NCI-H446 treated with DMSO at 0.1 percent for 48 hours (cell line): ENCODE data around the gene ZFP90.

ENCODE experiments used
- DNase-seq: peaks from one replicate; lab custom pipeline; 2025; lab: John Stamatoyannopoulos, UW

ZFP90 gene

DNA sequence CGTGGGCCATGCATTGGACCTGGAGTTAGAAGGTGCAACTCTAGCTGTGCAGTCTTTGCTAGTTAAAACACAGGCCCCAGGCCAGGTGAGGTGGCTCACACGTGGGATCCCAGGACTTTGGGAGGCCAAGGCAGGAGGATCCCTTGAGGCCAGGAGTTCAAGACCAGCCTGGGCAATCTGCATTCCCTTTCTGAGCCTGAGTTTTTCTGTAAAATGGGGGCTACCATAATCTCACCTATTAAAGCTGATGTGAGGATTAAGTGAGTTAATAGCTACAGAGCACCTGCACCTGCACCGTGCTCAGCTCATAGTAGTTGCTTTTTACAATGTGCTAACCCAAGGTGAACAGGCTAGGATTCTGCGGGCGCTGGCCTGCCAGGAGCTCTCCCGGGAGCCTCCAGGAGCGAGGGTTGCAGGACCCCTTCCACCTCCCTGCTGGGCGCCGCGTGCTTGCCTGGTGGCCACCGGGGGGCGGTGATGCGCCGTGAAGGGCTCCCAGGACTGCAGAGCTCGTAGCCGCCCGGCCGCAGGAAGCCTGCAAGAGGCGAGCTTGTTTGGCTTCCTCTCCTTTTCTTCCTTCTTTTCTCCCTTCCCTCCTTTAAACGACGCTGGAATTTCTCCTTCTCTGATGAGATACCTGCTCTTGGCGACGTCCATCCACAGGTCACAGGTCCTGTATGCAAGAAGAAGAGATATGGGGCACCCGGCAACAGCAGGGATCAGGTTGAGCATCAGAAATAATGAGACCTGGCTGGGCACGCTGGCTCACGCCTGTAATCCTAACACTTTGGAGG is 51.3 kb downstream of the ZFP90 start:
- no peak for DNase-seq

DNA sequence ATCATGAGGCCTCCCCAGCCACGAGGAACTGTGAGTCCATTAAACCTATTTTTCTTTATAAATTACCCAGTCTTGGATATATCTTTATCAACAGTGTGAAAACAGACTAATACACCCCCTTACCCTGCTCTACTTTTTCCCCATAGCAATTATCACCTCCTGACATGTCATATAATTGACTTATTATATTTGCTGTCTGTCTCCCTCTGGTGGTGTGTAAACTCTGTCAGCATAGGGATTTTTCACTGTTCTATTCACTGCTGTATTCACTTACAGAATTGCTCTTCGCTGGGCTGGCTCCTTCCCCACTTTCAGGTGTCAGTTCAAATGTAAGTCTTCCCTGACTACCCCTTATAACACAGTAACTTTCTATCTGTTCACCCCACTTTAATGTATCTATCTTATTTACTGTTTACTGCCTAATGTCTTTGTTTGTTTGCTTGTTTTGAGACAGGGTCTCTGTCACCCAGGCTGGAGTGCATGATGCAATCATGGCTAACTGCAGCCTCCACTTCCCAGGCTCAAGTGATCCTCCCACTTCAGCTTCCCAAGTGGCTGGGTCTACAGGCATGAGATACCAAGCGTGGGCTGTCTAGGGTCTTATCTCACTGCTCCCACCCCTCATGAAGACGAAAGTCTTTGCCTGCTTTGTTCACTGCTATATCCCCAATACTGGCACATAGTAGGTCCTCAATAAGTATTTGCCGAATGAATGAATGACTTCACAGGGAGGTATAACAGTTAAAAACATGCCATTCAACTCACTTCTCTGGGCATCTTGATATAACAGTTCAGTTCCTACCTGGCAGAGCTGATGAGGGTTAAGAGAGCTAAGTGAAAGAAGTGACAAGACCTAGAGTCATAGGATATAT is 53.6 kb downstream of the ZFP90 start:
- DNase-seq, result no peak

DNA sequence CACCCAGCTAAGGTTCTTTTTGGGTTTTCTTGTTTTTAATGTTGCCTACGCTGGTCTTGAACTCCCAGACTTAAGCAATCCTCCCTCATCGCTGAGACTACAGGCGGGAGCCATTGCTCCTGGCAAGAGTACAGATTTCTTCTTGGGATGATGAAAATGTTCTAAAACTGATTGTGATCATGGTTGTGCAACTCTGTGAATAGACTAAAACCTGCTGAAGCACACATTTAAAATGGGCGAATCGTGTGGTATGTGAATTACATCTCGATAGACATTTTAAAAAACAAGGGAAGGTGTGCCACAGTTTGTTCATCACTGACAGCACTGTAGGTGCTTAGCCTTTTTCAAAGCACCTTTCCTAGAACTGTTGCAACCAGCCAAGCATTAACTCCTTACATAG is 57.2 kb downstream of the ZFP90 start:
- DNase-seq, result no peak

DNA sequence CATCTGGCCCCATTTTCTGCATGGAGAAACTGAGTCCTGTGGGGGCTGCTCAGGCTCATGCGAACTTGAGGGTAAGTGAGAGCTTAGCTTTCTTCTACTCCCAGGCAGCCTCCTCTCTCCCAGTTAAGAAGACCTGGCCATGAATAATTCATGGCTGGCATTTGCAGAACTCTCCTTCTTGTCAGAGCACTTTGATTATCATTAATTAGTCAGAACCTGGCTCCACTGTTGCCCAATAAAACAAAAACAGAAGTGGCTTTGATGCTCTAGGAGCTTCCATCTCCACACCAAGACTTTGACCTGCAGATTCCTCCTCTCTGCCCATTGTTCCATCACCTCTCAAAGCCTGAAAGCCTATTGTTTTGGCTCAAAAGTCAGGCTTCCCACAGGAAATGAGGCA is 60.5 kb downstream of the ZFP90 start:
- no peak for DNase-seq

DNA sequence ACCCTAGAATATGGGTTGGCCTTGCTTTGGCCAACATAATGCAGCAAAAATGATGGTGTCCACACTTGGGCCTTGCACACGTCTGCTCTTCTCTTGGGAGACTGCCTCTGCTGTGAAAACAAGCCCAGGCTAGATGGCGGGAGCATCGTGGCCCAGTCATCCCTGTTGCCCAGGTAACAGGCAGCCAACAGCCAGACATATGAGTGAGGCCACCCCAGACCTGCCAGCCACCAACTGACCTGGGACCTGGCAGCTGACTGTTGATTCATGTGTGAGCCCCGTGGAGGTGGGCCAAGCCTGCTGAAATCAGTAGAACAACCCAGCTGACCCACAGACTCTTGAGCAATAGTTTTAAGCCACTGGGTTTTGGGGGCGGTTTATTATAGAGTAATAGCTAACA is 66.7 kb downstream of the ZFP90 start:
- no peak for DNase-seq

DNA sequence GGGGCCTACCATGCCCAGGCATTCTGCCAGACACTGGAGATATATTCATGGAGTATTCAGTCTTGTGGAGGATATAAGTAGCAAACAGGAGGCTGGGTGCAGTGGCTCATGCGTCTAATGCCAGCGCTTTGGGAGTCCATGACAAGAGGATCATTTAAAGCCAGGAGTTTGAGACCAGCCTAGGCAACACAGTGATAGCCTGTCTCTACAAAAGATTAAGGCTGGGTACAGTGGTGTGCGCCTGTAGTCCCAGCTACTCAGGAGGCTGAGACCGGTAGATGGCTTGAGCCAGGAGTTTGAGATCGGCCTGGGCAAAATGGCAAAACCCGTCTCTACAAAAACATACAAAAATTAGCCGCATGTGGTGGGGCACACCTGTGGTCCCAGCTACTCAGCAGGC is 68.4 kb downstream of the ZFP90 start:
- DNase-seq, result no peak

DNA sequence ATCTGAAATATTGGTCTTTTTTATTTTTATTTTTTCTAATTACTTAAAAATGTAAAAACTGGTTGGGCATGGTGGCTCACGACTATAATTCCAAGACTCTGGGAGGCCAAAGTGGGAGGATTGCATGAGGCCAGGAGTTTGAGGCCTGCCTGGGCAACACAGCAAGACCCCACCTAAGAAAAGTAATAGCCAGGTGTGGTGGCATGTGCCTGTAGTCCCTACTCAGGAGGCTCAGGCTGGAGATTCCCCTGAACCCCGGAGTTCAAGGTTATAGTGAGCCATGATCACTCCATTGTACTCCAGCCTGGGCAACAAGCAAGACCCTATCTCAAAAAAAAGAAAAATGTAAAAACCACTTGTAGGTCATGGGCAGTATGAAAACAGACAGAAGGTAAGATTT is 69.2 kb downstream of the ZFP90 start:
- DNase-seq, result no peak

DNA sequence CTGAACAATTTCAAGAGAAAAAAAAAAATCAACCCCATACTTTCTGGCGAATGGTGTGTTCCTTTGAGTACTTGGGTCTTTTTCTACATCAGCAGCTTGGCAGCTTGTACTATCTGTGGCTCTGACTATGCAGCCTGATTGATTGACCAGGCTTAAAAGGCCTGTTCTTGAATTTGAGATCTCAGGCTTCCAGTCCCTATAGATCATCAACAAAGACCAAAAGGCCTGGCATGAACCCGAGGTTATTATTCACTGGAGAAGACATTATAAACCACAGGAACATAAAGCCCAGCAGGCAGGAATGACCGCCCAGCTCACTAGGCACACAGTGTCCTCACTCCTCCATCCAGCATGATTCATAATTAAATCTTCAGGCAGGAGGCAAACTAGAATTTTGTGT is 73.9 kb downstream of the ZFP90 start:
- DNase-seq, result no peak

DNA sequence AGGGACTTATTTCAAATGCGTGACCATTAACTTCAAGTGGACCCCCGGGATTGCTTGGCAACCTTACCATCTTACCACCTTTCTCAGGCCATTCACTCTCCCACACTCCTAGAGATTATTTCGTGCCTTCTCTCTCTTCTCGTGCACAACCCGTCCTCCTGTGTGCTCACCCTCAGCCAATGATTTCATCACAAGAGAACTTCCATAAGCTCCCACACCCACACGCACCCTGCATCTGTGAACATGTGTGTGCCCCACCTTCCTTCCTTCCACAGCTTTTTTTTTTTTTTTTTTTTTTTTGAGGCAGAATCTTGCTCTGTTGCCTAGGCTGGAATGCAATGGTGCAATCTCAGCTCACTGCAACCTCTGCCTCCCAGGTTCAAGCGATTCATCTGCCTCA is 78.6 kb downstream of the ZFP90 start:
- DNase-seq, result no peak
